HEK293 (cell line): ENCODE results near the gene ZHX3.
A peak's percentile ranks its signal among the peaks of the same experiment; 100 is the strongest.

Source experiments
- CTCF ChIA-PET: fragments of 350-600 bp; formaldehyde crosslinking; extraction: SDS; loops from one replicate; lab custom pipeline; 2021; ENCODE audit warnings: antibody characterized with exemption; lab: Yijun Ruan, JAX
- POLR2A ChIA-PET: fragments of 300-600 bp; formaldehyde crosslinking; extraction: SDS; loops from one replicate; lab custom pipeline; 2020; ENCODE audit warnings: antibody characterized with exemption, inconsistent platforms; lab: Yijun Ruan, JAX
- H3K27ac ChIP-seq: fragments of 200-500 bp; sonication (Bioruptor generic); 2 replicates; pipeline ENCODE4 v1.5.1; 2014; ENCODE audit warnings: low read depth, low read length, control low read depth, inconsistent platforms; ENCODE audit errors: extremely low read depth
- H3K36me3 ChIP-seq, 2 experiments: fragments of 200-500 bp in 1 of 2; sonication (Bioruptor generic) in 1 of 2; 1 replicate in 1 of 2; 2 replicates in 1 of 2; pipeline ENCODE4 v1.5.1; 2014 to 2017; ENCODE audit warnings: inconsistent platforms in 2 of 2, low read length in 2 of 2; ENCODE audit not compliant: control insufficient read depth in 2 of 2, insufficient read depth in 1 of 2
- H3K4me1 ChIP-seq: fragments of 200-500 bp; sonication (Bioruptor generic); 2 replicates; pipeline ENCODE4 v1.5.1; 2014; ENCODE audit warnings: mild to moderate bottlenecking, low read length, inconsistent platforms; ENCODE audit not compliant: control insufficient read depth, insufficient read depth
- H3K4me3 ChIP-seq: 2 replicates; pipeline ENCODE4 v1.5.1; 2011; ENCODE audit warnings: low read depth, mild to moderate bottlenecking, control low read depth, low read length, moderate library complexity
- H3K9me3 ChIP-seq: fragments of 200-500 bp; sonication (Bioruptor generic); 2 replicates; pipeline ENCODE4 v1.5.1; 2014; ENCODE audit warnings: low read depth, low read length, inconsistent platforms; ENCODE audit not compliant: control insufficient read depth, insufficient read depth
- BCL11A ChIP-seq: fragments of 450-650 bp; formaldehyde crosslinking; IDR thresholded peaks from 2 replicates; pipeline ENCODE4 v1.5.1; 2016; ENCODE audit warnings: low read depth, missing biosample characterization, missing genetic modification characterization
- SCRT1 ChIP-seq: fragments of 450-650 bp; formaldehyde crosslinking; IDR thresholded peaks from 2 replicates; pipeline ENCODE4 v1.5.1; 2016; ENCODE audit warnings: missing biosample characterization, missing genetic modification characterization, borderline replicate concordance
- WT1 ChIP-seq: fragments of 450-650 bp; formaldehyde crosslinking; IDR thresholded peaks from 2 replicates; pipeline ENCODE4 v1.5.1; 2016; ENCODE audit warnings: missing biosample characterization, missing genetic modification characterization
- ZIC2 ChIP-seq: fragments of 450-650 bp; formaldehyde crosslinking; IDR thresholded peaks from 2 replicates; pipeline ENCODE4 v1.5.1; 2016; ENCODE audit warnings: missing biosample characterization, missing genetic modification characterization
- ZNF138 ChIP-seq: fragments of 450-650 bp; formaldehyde crosslinking; IDR thresholded peaks from 2 replicates; pipeline ENCODE4 v1.5.1; 2016; ENCODE audit warnings: missing biosample characterization, missing genetic modification characterization, borderline replicate concordance
- ZNF24 ChIP-seq: fragments of 450-650 bp; formaldehyde crosslinking; IDR thresholded peaks from 2 replicates; pipeline ENCODE4 v1.5.1; 2016; ENCODE audit warnings: missing biosample characterization, missing genetic modification characterization
- ZNF266 ChIP-seq: fragments of 450-650 bp; formaldehyde crosslinking; IDR thresholded peaks from 2 replicates; pipeline ENCODE4 v1.5.1; 2016; ENCODE audit warnings: missing biosample characterization, missing genetic modification characterization, low read depth
- ZNF311 ChIP-seq: fragments of 450-650 bp; formaldehyde crosslinking; IDR thresholded peaks from 2 replicates; pipeline ENCODE4 v1.5.1; 2017; ENCODE audit warnings: missing biosample characterization, missing genetic modification characterization, borderline replicate concordance
- ZNF335 ChIP-seq: fragments of 450-650 bp; formaldehyde crosslinking; conservative IDR thresholded peaks from 2 replicates; pipeline ENCODE4 v1.5.1; 2016; ENCODE audit warnings: missing biosample characterization, missing genetic modification characterization
- ZNF48 ChIP-seq: fragments of 450-650 bp; formaldehyde crosslinking; IDR thresholded peaks from 2 replicates; pipeline ENCODE4 v1.5.1; 2016; ENCODE audit warnings: missing biosample characterization, missing genetic modification characterization
- ZNF549 ChIP-seq: fragments of 450-650 bp; IDR thresholded peaks from 2 replicates; pipeline ENCODE4 v1.5.1; 2018; ENCODE audit warnings: missing biosample characterization, missing genetic modification characterization, mild to moderate bottlenecking, inconsistent platforms, moderate library complexity
- ZNF624 ChIP-seq: fragments of 450-650 bp; formaldehyde crosslinking; IDR thresholded peaks from 2 replicates; pipeline ENCODE4 v1.5.1; 2017; ENCODE audit warnings: missing biosample characterization, missing genetic modification characterization
- ZNF677 ChIP-seq: fragments of 450-650 bp; IDR thresholded peaks from 2 replicates; pipeline ENCODE4 v1.5.0; 2018; ENCODE audit warnings: missing biosample characterization, mild to moderate bottlenecking, missing genetic modification characterization, moderate library complexity
- ZNF776 ChIP-seq: fragments of 450-650 bp; formaldehyde crosslinking; IDR thresholded peaks from 2 replicates; pipeline ENCODE4 v1.5.0; 2017; ENCODE audit warnings: missing biosample characterization, missing genetic modification characterization, borderline replicate concordance
- ZNF785 ChIP-seq: fragments of 450-650 bp; formaldehyde crosslinking; IDR thresholded peaks from 2 replicates; pipeline ENCODE4 v1.5.1; 2016; ENCODE audit warnings: missing biosample characterization, missing genetic modification characterization
- TF ChIP-seq, protein P1 (sequence below): fragments of 450-650 bp; formaldehyde crosslinking; IDR thresholded peaks from 2 replicates; pipeline ENCODE4 v1.5.1; 2016; ENCODE audit warnings: missing biosample characterization, missing genetic modification characterization
- TF ChIP-seq, protein P2 (sequence below): fragments of 450-650 bp; formaldehyde crosslinking; IDR thresholded peaks from 2 replicates; pipeline ENCODE4 v1.5.1; 2017; ENCODE audit warnings: missing biosample characterization, missing genetic modification characterization
- TF ChIP-seq, protein P3 (sequence below): fragments of 450-650 bp; formaldehyde crosslinking; IDR thresholded peaks from 2 replicates; pipeline ENCODE4 v1.5.1; 2016; ENCODE audit warnings: missing biosample characterization, missing genetic modification characterization
- TF ChIP-seq, protein P4 (sequence below): fragments of 450-650 bp; formaldehyde crosslinking; IDR thresholded peaks from 2 replicates; pipeline ENCODE4 v1.5.1; 2016; ENCODE audit warnings: missing biosample characterization, missing genetic modification characterization

The ZHX3 gene

DNA sequence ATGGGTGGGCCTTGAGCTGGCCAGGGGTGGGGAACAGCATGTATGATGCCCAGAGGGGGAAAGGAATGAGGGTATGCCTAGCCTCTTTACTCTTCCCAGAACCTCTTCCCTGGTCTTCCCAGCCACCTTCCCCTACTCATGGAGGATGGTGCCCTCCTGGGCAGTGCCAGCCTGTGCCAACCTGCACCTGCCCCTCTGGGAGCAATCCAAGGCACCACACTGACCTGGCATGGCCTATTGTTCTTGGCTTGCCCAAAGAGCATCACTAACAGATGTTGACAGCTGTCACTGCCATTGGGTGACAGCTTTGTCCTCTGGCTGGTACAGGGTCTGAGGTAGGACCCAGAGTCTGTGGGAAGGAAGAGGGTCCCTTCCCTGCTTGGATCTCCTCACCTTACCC, 36.0 kb upstream of the ZHX3 start:
- Histone ChIP-seq H3K4me3 (no peak overlapping the region), H3K9me3 (no peaks in the 10 kb centered on the region)
- TF ChIP-seq, protein P1, sequence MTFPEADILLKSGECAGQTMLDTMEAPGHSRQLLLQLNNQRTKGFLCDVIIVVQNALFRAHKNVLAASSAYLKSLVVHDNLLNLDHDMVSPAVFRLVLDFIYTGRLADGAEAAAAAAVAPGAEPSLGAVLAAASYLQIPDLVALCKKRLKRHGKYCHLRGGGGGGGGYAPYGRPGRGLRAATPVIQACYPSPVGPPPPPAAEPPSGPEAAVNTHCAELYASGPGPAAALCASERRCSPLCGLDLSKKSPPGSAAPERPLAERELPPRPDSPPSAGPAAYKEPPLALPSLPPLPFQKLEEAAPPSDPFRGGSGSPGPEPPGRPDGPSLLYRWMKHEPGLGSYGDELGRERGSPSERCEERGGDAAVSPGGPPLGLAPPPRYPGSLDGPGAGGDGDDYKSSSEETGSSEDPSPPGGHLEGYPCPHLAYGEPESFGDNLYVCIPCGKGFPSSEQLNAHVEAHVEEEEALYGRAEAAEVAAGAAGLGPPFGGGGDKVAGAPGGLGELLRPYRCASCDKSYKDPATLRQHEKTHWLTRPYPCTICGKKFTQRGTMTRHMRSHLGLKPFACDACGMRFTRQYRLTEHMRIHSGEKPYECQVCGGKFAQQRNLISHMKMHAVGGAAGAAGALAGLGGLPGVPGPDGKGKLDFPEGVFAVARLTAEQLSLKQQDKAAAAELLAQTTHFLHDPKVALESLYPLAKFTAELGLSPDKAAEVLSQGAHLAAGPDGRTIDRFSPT = peak; percentile 87
- TF ChIP-seq ZNF776 = no peak
- TF ChIP-seq ZNF266 (tag by site-specific recombination) = no peak
- TF ChIP-seq ZNF311 (tag by site-specific recombination) = no peak
- TF ChIP-seq, protein P2, sequence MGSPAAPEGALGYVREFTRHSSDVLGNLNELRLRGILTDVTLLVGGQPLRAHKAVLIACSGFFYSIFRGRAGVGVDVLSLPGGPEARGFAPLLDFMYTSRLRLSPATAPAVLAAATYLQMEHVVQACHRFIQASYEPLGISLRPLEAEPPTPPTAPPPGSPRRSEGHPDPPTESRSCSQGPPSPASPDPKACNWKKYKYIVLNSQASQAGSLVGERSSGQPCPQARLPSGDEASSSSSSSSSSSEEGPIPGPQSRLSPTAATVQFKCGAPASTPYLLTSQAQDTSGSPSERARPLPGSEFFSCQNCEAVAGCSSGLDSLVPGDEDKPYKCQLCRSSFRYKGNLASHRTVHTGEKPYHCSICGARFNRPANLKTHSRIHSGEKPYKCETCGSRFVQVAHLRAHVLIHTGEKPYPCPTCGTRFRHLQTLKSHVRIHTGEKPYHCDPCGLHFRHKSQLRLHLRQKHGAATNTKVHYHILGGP (tag by site-specific recombination) = no peak
- no peak for TF ChIP-seq ZNF677
- TF ChIP-seq, all 188 proteins: peak for 1
- Histone ChIP-seq H3K4me1 (no peaks in the 10 kb centered on the region), H3K27ac (no peak overlapping the region), H3K36me3 (peaks cover 0 to 88% of the 10 kb centered on the region in 2 experiments; a peak in 2 of 3 replicates)
- ChIA-PET CTCF (interaction anchor here (0.7 to 1.9 kb wide), 3 partner anchors 10 to 218 kb away, joined by 3 to 5 read pairs (median 3); no protein-coding TSS in a partner anchor), POLR2A (no interaction called here)

DNA sequence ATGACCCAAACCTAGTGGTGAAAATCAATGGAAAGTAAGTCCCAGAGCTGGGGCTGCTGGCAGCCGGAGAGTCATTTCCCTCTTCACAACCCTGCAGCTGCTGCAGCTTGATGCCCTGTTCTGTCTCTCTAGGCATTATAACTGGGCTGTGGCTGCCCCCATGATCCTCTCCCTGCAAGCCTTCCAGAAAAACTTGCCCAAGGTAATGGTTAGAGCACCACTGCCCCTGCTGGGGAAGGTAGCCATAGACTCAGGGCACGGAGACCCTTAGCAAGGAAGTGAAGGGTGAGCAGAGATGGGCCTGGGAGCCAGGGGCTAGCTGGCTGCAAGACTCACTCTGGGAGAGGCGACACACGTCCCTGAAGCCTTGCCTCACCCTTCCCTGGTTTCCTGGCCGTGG, 35.1 kb upstream of the ZHX3 start:
- Histone ChIP-seq H3K27ac (no peak overlapping the region), H3K36me3 (peaks cover 0 to 87% of the 10 kb centered on the region in 2 experiments; a peak in 2 of 3 replicates)
- TF ChIP-seq, protein P3, sequence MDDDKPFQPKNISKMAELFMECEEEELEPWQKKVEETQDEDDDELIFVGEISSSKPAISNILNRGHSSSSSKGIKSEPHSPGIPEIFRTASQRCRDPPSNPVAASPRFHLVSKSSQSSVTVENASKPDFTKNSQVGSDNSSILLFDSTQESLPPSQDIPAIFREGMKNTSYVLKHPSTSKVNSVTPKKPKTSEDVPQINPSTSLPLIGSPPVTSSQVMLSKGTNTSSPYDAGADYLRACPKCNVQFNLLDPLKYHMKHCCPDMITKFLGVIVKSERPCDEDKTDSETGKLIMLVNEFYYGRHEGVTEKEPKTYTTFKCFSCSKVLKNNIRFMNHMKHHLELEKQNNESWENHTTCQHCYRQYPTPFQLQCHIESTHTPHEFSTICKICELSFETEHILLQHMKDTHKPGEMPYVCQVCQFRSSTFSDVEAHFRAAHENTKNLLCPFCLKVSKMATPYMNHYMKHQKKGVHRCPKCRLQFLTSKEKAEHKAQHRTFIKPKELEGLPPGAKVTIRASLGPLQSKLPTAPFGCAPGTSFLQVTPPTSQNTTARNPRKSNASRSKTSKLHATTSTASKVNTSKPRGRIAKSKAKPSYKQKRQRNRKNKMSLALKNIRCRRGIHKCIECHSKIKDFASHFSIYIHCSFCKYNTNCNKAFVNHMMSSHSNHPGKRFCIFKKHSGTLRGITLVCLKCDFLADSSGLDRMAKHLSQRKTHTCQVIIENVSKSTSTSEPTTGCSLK (tag by site-specific recombination) = no peak
- TF ChIP-seq ZIC2 (tag by site-specific recombination) (no peak), SCRT1 (tag by site-specific recombination) (no peak)
- TF ChIP-seq, all 188 proteins: peak for 0
- no peaks in the 10 kb centered on the region for H3K4me1 ChIP-seq
- ChIA-PET CTCF (interaction anchor here (0.7 to 1.9 kb wide), 4 partner anchors 11 to 218 kb away, joined by 3 to 5 read pairs (median 3); partner anchors contain the start of gene LPIN3), POLR2A (no interaction called here)
- no peak overlapping the region for H3K4me3 ChIP-seq
- no peaks in the 10 kb centered on the region for H3K9me3 ChIP-seq

DNA sequence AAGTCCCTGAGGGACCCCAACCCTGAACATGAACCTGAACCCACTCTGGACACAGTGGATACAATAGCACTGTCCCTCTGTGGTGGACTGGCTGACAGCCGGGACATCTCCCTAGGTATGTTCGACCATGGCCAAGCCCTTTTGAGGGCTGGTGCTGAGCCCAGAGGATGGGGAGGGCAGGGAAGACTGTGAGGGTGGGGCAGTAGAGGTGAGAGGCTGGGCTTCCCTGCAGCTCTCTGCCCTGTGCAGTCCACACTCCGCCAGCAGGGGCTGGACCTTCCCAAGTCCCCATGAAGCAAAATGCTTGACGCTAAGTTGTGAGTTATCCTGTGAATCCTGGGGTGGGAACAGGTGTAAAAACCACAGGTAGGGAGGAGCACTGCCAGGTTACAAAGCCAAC, 34.6 kb upstream of the ZHX3 start:
- TF ChIP-seq ZNF624 (no peak), BCL11A (tag by site-specific recombination) (no peak), ZNF335 (tag by site-specific recombination) (no peak), ZNF24 (tag by site-specific recombination) (no peak), WT1 (no peak), ZNF138 (tag by site-specific recombination) (no peak), ZNF48 (tag by site-specific recombination) (no peak), ZNF549 (no peak), ZNF785 (tag by site-specific recombination) (no peak)
- TF ChIP-seq, protein P4, sequence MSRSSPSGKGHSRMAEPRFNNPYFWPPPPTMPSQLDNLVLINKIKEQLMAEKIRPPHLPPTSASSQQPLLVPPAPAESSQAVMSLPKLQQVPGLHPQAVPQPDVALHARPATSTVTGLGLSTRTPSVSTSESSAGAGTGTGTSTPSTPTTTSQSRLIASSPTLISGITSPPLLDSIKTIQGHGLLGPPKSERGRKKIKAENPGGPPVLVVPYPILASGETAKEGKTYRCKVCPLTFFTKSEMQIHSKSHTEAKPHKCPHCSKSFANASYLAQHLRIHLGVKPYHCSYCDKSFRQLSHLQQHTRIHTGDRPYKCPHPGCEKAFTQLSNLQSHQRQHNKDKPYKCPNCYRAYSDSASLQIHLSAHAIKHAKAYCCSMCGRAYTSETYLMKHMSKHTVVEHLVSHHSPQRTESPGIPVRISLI (tag by site-specific recombination) = no peak
- TF ChIP-seq, protein P2 (tag by site-specific recombination) = no peak
- CTCF ChIA-PET = interaction anchor here (1.0 kb wide), 1 partner anchor 11 kb away, joined by 3 read pairs; the partner anchor contains the start of gene LPIN3
- POLR2A ChIA-PET = no interaction called here
- Histone ChIP-seq H3K4me3 (no peak overlapping the region), H3K4me1 (no peaks in the 10 kb centered on the region), H3K36me3 (peaks cover 0 to 87% of the 10 kb centered on the region in 2 experiments; a peak in 2 of 3 replicates), H3K27ac (no peak overlapping the region), H3K9me3 (no peaks in the 10 kb centered on the region)
